GM12873 (cell line): ENCODE measurements around the gene TSSK2.

Experiments
- TF ChIP-seq, protein P1 (sequence below): IDR thresholded peaks from 2 replicates; pipeline ENCODE4 v1.5.1; 2012; ENCODE audit warnings: low read depth, mild to moderate bottlenecking, moderate library complexity, low read length, control low read depth; ENCODE audit not compliant: insufficient read depth; ENCODE audit errors: missing control alignments

TSSK2 gene

DNA sequence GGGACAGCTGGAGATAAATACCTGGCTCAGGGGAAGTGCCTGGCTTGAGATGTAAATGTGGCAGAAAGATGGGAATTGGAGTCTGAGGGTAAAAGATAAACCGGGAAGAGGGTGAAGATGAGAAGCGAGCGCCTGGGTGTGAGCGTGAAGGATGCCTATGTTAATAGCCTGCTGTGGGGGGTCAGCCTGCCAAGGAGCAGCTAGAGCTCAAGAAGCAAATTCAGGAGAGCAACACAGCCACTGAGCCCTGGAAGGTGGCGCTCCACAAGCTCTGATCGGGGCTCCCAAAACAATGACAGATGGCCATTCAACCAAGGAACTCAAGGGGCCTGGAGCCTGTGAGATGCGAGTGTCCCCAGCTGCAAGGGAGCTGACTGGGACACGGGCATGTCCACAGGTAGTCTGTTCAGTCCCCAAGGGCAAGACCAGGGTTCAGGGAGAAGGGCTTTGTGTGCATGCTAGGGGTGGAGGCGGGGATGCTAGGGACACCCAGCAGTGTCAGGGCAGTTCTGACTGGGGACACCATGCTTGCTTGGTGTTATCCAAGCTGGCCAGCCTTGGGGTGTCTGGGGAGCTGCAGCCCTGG is 16.2 kb downstream of the TSSK2 start:
- TF ChIP-seq, protein P1, sequence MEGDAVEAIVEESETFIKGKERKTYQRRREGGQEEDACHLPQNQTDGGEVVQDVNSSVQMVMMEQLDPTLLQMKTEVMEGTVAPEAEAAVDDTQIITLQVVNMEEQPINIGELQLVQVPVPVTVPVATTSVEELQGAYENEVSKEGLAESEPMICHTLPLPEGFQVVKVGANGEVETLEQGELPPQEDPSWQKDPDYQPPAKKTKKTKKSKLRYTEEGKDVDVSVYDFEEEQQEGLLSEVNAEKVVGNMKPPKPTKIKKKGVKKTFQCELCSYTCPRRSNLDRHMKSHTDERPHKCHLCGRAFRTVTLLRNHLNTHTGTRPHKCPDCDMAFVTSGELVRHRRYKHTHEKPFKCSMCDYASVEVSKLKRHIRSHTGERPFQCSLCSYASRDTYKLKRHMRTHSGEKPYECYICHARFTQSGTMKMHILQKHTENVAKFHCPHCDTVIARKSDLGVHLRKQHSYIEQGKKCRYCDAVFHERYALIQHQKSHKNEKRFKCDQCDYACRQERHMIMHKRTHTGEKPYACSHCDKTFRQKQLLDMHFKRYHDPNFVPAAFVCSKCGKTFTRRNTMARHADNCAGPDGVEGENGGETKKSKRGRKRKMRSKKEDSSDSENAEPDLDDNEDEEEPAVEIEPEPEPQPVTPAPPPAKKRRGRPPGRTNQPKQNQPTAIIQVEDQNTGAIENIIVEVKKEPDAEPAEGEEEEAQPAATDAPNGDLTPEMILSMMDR: no peak

DNA sequence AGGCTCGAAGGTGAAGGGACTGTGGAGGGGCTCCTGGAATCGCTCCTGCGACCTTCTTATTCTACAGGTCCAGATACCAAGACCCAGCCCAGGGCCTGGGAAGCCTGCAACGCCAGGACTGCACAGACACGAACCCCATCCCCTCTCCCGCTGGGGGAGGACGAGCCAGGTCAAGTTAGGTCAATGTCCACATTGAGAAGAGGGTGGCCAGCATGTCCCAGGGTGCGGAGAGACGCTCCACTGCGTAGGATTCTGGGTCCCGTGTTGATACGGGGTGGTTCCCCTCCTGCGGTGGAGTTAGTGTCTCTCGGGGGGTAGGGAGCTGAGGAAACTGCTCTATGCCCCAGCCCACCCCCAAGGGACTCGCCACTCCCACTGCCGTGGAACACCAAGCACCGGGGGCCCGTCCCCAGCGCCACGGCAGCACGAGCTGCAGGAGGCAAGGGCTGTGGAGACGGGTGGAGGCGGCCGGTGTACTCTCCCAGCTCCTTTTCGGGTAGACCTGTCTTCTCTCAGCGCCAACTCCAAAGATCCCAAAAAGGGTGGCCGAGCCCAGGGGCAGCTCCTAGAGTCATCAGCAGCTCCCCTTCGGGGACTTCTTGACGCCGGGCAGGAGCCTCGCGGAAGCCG is 17.4 kb downstream of the TSSK2 start:
- TF ChIP-seq, protein P1: no peak

DNA sequence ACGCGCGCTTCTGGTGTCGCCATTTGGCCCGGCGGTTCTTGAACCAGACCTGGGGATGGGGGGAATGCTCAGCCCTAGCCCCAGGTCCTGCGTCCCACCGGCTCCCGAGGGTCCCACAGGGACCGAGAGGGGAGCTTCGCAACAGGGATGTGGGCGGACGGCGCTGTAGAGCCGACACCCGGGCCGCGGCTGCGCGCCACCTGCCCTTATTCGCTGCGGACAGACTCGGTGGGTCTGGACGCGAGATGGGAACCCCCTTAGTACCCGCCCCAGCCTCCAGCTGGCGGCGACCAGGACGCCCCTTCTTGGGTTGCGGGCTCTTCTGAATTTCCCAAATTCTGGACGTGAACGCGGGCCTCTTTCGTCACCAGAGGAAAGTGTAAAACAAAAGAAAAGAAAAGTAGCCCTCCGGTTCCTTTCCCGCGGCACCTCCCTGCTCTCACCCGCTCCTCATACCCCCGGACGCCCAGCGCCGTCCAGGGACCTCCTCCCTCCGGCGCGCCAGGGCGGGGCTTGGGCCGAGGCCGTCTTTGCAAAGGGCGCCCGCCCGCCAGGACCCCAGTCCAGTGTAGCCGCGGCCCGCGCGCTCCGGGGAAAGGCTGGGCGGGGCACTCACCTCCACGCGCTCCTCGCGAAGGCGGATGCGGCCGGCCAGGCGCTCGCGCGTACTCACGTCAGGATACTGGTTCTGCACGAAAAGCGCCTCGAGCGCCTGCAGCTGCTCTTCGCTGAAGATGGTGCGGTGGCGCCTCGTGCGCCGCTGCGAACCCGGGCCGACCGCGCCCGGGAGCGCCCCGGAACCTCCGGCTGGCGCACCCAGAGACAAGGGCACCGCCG is 18.2 kb downstream of the TSSK2 start:
- TF ChIP-seq, protein P1: no peak

DNA sequence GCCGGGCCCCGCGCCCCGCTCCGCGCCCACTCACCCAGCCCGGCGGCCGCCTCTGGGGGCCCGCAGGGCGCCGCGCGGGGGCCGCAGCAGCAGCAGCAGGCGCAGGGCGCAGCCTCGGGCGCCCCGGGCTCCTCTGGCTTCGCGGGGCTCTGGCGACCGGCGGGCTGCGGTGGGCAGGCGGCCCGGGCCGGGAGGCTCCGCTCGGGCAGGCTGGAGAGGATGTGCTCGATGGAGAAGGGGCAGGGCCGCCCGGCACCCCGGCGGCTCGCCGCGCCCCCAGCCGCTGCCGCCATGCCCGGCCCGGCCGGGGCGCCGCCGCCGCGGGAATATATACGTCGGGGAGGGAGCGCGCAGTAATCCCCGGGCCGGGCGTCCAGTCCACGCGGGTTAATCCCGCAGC is 18.9 kb downstream of the TSSK2 start, which contains the start of gene GSC2:
Gene GSC2 (minus strand): TSS at position 302 of the 400 bp plus-strand sequence. CDS start 9 bp downstream, at position 293.
- TF ChIP-seq, protein P1: no peak

DNA sequence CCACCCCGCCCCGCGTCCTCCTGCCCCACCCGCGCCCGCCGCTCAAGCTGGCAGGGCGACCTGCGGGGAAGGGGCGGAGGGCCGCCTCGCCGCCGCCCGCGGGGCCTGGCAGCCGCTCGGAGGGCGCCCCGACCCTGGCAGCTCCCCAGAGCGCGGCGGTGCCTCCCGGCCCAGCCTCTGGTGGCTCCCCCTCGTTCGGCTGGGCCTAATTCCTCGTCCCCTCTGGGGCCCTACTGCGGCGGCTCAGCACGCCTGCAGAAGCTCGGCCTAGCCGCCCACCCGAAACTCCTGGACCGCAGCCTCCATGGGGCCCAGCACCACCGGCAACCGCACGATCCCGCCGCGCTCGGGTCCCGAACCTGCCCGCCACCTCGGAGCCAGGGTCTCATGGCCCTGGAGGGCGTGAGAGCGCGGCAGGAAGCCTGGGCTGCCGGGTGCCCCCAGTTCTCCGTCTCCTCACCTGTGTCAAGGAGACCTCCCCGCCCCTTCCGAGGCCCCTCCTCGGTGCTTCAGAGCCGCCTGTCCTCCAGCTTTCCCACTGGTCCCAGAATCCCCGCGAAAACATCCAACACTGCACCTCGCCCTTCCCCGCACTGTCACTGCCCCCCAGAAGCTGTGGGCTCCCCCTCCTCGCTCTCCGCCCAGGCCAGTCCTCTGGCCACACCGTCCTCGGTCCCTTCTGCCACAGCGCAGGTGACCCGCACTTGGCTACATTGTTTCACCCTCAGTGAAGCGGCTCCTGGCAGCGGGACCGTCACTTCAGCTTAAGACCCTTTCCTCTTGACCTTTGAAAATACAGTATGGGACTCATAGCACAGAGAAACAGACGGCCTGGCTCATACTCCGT is 19.6 kb downstream of the TSSK2 start:
- TF ChIP-seq, protein P1: no peak

DNA sequence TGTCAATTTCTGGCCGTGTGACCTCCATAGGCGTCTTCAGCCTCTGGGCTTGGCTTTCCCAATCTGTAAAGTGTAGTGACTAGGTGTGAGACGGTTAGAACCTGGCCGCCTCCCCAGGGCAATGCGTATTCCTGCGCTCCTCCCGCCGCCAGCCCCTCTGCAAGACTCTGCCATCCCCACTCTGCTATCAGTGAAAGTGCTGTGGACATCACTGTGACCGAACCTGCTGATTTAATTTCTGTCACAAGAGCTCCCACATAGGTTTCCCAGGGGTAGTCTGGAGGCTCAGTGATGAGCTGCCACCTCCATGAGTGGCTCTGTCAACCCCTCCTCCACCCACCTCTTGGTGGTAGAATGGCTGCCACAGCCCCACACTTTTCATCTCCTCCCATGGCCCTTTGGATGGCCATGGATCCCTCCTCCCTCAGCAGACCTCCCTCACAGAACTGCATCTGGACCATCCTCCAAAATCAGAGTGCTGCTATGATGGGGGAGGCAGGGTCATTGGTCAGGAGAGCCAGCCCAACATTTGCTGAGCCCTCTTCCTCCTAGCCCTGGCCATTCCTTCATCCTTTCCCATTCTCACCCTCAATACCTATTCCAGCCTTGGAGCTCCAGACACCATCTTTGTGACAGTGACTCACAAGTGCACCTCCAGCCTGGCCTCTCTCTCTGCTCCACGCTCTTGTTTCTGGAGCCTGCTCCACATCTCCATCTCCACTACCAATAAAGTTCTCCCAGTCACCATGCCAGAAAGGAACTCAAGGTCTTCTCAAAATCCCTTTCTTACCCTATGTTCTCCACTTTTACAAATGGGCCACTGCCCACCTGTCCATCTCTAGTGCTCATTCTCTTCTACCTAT is 20.5 kb downstream of the TSSK2 start:
- TF ChIP-seq, protein P1: no peak
